H1 (cell line): ENCODE data around the gene XKR8. TPM values are rescaled to one million over a fixed set of nuclear protein-coding genes. Genes with fewer than 3 reads are reported as not detected.

Experiments used
- CBX8 ChIP-seq: fragments of 300-800, 300-1000 bp; sonication (generic); IDR thresholded peaks from 2 replicates; pipeline ENCODE4 v1.7.1; 2016; ENCODE audit warnings: low read depth, low read length, borderline replicate concordance
- E2F6 ChIP-seq: IDR thresholded peaks from 2 replicates; pipeline ENCODE4 v1.6.1; 2012; ENCODE audit warnings: inconsistent platforms
- EP300 ChIP-seq, 2 experiments: IDR thresholded peaks; 1 replicate in 1 of 2; 2 replicates in 1 of 2; pipeline ENCODE4 v1.6.1; 2011 to 2012; ENCODE audit warnings: low read depth in 2 of 2, low read length in 2 of 2, mild to moderate bottlenecking in 2 of 2, borderline replicate concordance in 1 of 2, inconsistent platforms in 1 of 2, moderate library complexity in 1 of 2
- GABPA ChIP-seq: IDR thresholded peaks from 2 replicates; pipeline ENCODE4 v1.6.1; 2011; ENCODE audit warnings: mild to moderate bottlenecking, low read length, moderate library complexity, borderline replicate concordance; ENCODE audit not compliant: insufficient read depth
- KDM1A ChIP-seq: fragments of 200-600, 300-600 bp; sonication (generic); IDR thresholded peaks from 2 replicates; pipeline ENCODE4 v1.7.1; 2016; ENCODE audit warnings: mild to moderate bottlenecking, low read length, borderline replicate concordance
- MAX ChIP-seq: IDR thresholded peaks from 2 replicates; pipeline ENCODE4 v1.6.1; 2012; ENCODE audit warnings: inconsistent platforms
- RAD21 ChIP-seq, 2 experiments: IDR thresholded peaks in 1 of 2; conservative IDR thresholded peaks in 1 of 2; 2 replicates each; pipeline ENCODE4 v1.6.1; 2011; ENCODE audit warnings: low read depth in 2 of 2, low read length in 2 of 2, improper control_type of control experiment in 1 of 2, inconsistent platforms in 1 of 2, mild to moderate bottlenecking in 1 of 2, moderate library complexity in 1 of 2
- RNF2 ChIP-seq: fragments of 200-900, 300-1000 bp; sonication (generic); IDR thresholded peaks from 2 replicates; pipeline ENCODE4 v1.7.1; 2016; ENCODE audit warnings: borderline replicate concordance, low read depth, mild to moderate bottlenecking, antibody characterized with exemption, low read length; ENCODE audit not compliant: poor library complexity, severe bottlenecking; ENCODE audit errors: missing control alignments
- RXRA ChIP-seq: IDR thresholded peaks from 2 replicates; pipeline ENCODE4 v1.6.1; 2011; ENCODE audit warnings: low read depth, mild to moderate bottlenecking, low read length, moderate library complexity; ENCODE audit not compliant: insufficient read depth
- SAP30 ChIP-seq: fragments of 300-600 bp; sonication (generic); IDR thresholded peaks from 2 replicates; pipeline ENCODE4 v1.7.1; 2012; ENCODE audit warnings: low read length, moderate library complexity, mild to moderate bottlenecking, inconsistent platforms; ENCODE audit not compliant: insufficient read depth, insufficient replicate concordance
- SP1 ChIP-seq: IDR thresholded peaks from 2 replicates; pipeline ENCODE4 v1.6.1; 2011; ENCODE audit warnings: low read depth, low read length
- TAF1 ChIP-seq: IDR thresholded peaks from 2 replicates; pipeline ENCODE4 v1.6.1; 2011; ENCODE audit warnings: mild to moderate bottlenecking, low read depth, low read length
- TAF7 ChIP-seq: optimal IDR thresholded peaks from 2 replicates; pipeline ENCODE3; 2011; ENCODE audit warnings: low read depth, mild to moderate bottlenecking, inconsistent platforms, low read length, moderate library complexity, borderline replicate concordance
- TBP ChIP-seq: IDR thresholded peaks from 2 replicates; pipeline ENCODE4 v1.6.1; 2011; ENCODE audit warnings: low read depth, low read length, improper control_type of control experiment
- TEAD4 ChIP-seq: IDR thresholded peaks from 2 replicates; pipeline ENCODE4 v1.6.1; 2012; ENCODE audit warnings: low read depth, low read length, inconsistent platforms, mixed read lengths
- USF2 ChIP-seq: IDR thresholded peaks from 2 replicates; pipeline ENCODE4 v1.6.1; 2011; ENCODE audit warnings: low read length, improper control_type of control experiment
- polyA plus RNA-seq, 7 experiments: library from polyadenylated mRNA; depleted of rRNA in 3 of 7; stranded (reverse) in 5 of 7; unstranded in 2 of 7; fragments of >200 nt in 5 of 7; fragments of 200-250 nt in 2 of 7; gene quantifications; 1 replicate in 5 of 7; 2 replicates in 1 of 7; 4 replicates in 1 of 7; pipeline versions ENCODE4 v1.2.1 to v1.2.3, GENCODE V29; 2011 to 2013; ENCODE audit warnings: missing spikeins in 2 of 7, mixed read lengths in 2 of 7
- total RNA-seq: library from RNA; stranded (reverse); fragmentation: NEBNext Ultra II Directional; extraction: Animal tissue kit (Norgen Biotek cat#: 25700); gene quantifications from 2 replicates; pipeline ENCODE4 v1.2.1, GENCODE V29; 2021

XKR8 gene
- total and polyA plus RNA-seq, 2 of the 8 experiments (the other 6 are each of a cell fraction or from before 2014, with no cell fraction given), result 14.2 to 16.3 TPM

GRCh38 chr1:27934818-27935549 is 24.8 kb upstream of the XKR8 start, which contains the start of gene SMPDL3B (continued):
- TF ChIP-seq MAX (peak; percentile 92), KDM1A (no peak), TEAD4 (peak; percentile 66; the same call in 1 of the 2 replicates), RXRA (no peak), TAF1 (peak; percentile 84), E2F6 (peak; percentile 49; the same call in 1 of the 2 replicates), RAD21 (IDR thresholded peaks at IDR 0.05 in 1 of 2, conservative IDR thresholded peaks at IDR 0.05 in 1 of 2; ENCODE audit: low read depth in 2 of 2, low read length in 2 of 2) (peak; percentile 17 to 24; a peak in 3 of 4 replicates), RNF2 (no peak), CBX8 (no peak), SP1 (peak; percentile 49; the same call in 1 of the 2 replicates), TBP (peak; percentile 82), EP300 (IDR thresholded peaks at IDR 0.05; ENCODE audit: borderline replicate concordance in 1 of 2, low read depth in 2 of 2, low read length in 2 of 2) (0 out of 3 replicates have a peak, but pooled peaks of 1 of the 2 experiments have one; percentile 12), TAF7 (peak; percentile 77), SAP30 (peak; percentile 57), GABPA (no peak), USF2 (peak; percentile 30; the same call in 1 of the 2 replicates)
